Esophagus squamous epithelium (tissue), 5 donors: ENCODE results near the gene SLC2A13. TPM values are rescaled to one million over a fixed set of nuclear protein-coding genes. Genes with fewer than 3 reads are reported as not detected.
"Not testable (repeated sequence)": the region's sequence is repeated elsewhere in the genome, so short reads cannot be mapped to it uniquely, and the experiment has no call there.

Experiments
- DNase-seq: peaks from one replicate; lab custom pipeline; 2025; lab: John Stamatoyannopoulos, UW
- H3K27ac ChIP-seq, 4 donors: fragments of 200-600 bp; sonication (generic); one replicate each; pipeline ENCODE4 v1.5.1; 2016 to 2019; ENCODE audit warnings: mild to moderate bottlenecking in 1 of 4
- H3K27me3 ChIP-seq, 4 donors: fragments of 200-600 bp; sonication (generic); 1 replicate in 3 of 4; 2 replicates in 1 of 4; pipeline versions ENCODE4 v1.5.1 to v1.6.0; 2017 to 2021; ENCODE audit warnings: antibody characterized with exemption in 1 of 4
- H3K36me3 ChIP-seq, 3 donors: fragments of 200-600 bp; sonication (generic); one replicate each; pipeline ENCODE4 v1.5.1; 2016 to 2019
- H3K4me1 ChIP-seq, 3 donors: fragments of 200-600 bp; sonication (generic); one replicate each; pipeline ENCODE4 v1.5.1; 2017 to 2019
- H3K4me3 ChIP-seq, 4 donors: fragments of 200-600 bp; sonication (generic); 1 replicate in 3 of 4; 2 replicates in 1 of 4; pipeline ENCODE4 v1.5.1; 2016 to 2019; ENCODE audit warnings: mild to moderate bottlenecking in 2 of 4, moderate library complexity in 1 of 4
- H3K9me3 ChIP-seq, 3 donors: fragments of 200-600 bp; sonication (generic); one replicate each; pipeline ENCODE4 v1.5.1; 2016 to 2019
- POLR2A ChIP-seq, 4 donors: fragments of 450-650 bp; IDR thresholded peaks; one replicate each; pipeline ENCODE4 v1.6.1; 2017; ENCODE audit warnings: antibody characterized with exemption in 4 of 4, mild to moderate bottlenecking in 4 of 4, moderate library complexity in 3 of 4
- WGBS, 2 donors: methylation state at CpG; one replicate each; pipeline ENCODE4 v1.1.5; 2018; 5-methylcytosine and 5-hydroxymethylcytosine counted together
- intact Hi-C: fragments of 100-400 bp; cut with DNase I; formaldehyde crosslinking; loops from one replicate; pipeline ENCODE4 v1.15.0; 2022
- total RNA-seq, 4 donors: library from RNA; depleted of rRNA; stranded (reverse); fragments of >200 nt; gene quantifications; one replicate each; pipeline ENCODE4 v1.1.0, GENCODE V29; 2016
- TF ChIP-seq, protein P1 (sequence below), 6 experiments: fragments of 450-650 bp in 4 of 6; fragments of 200-600 bp in 2 of 6; sonication (generic) in 2 of 6; IDR thresholded peaks; one replicate each; pipeline ENCODE4 v1.5.1; 2016 to 2019; ENCODE audit warnings: antibody characterized with exemption in 6 of 6, mild to moderate bottlenecking in 4 of 6, moderate library complexity in 4 of 6
- donor health status: DM: yes; HTN: yes; CAD: no.

Gene SLC2A13
- total RNA-seq, 4 donors from 2014 or later, result 2.6 to 10.5 (median 4.0) TPM

GRCh38 chr12:39906237-39906636 lies 199.6 kb downstream of the SLC2A13 start:
- no peak for DNase-seq
- TF ChIP-seq POLR2A (IDR thresholded peaks at IDR 0.05), result no peak
- TF ChIP-seq, protein P1, sequence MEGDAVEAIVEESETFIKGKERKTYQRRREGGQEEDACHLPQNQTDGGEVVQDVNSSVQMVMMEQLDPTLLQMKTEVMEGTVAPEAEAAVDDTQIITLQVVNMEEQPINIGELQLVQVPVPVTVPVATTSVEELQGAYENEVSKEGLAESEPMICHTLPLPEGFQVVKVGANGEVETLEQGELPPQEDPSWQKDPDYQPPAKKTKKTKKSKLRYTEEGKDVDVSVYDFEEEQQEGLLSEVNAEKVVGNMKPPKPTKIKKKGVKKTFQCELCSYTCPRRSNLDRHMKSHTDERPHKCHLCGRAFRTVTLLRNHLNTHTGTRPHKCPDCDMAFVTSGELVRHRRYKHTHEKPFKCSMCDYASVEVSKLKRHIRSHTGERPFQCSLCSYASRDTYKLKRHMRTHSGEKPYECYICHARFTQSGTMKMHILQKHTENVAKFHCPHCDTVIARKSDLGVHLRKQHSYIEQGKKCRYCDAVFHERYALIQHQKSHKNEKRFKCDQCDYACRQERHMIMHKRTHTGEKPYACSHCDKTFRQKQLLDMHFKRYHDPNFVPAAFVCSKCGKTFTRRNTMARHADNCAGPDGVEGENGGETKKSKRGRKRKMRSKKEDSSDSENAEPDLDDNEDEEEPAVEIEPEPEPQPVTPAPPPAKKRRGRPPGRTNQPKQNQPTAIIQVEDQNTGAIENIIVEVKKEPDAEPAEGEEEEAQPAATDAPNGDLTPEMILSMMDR (IDR thresholded peaks at IDR 0.05), result no peak
- intact Hi-C loops, result no loop called here
- H3K4me1 ChIP-seq, result peaks cover 0 to 19% (median 6%) of the 10 kb centered on the region in 3 donors
- H3K36me3 ChIP-seq, result no peaks in the 10 kb centered on the region
- no peaks in the 10 kb centered on the region for H3K9me3 ChIP-seq
- no peak overlapping the region for H3K27ac ChIP-seq
- no peaks in the 10 kb centered on the region for H3K27me3 ChIP-seq
- no peak overlapping the region for H3K4me3 ChIP-seq

DNA sequence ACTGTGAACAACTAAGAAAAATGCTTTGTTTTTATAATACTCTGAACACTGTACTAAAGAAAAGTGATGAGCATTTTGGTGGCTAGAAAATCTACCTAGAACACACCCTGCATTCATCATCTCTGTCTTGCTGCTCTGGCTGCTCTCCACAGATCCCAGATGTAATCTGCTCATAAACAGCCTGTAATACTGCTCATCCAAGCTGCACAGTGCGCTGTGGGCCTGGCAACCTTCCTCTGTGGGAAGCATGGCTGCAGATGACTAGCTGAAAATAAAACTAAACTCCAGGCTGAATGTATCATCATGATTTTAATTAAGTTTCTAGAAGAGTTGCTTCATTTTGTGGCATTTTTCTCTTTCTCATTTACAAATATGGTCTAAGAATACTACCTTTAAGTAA lies 200.7 kb downstream of the SLC2A13 start:
- H3K27ac ChIP-seq, result peak overlapping the region in 1 of 4 donors; percentile 1
- TF ChIP-seq, protein P1 (IDR thresholded peaks at IDR 0.05), result no peak
- no peak for TF ChIP-seq POLR2A (IDR thresholded peaks at IDR 0.05)
- intact Hi-C loops, result no loop called here
- H3K36me3 ChIP-seq, result no peaks in the 10 kb centered on the region
- no peaks in the 10 kb centered on the region for H3K9me3 ChIP-seq
- 29 to 53% methylated on average over 1 of the region's 1 CpG for WGBS, 2 donors
- DNase-seq, result no peak
- H3K4me1 ChIP-seq, result peaks cover 0 to 19% (median 6%) of the 10 kb centered on the region in 3 donors
- no peak overlapping the region for H3K4me3 ChIP-seq
- H3K27me3 ChIP-seq, result no peaks in the 10 kb centered on the region

DNA sequence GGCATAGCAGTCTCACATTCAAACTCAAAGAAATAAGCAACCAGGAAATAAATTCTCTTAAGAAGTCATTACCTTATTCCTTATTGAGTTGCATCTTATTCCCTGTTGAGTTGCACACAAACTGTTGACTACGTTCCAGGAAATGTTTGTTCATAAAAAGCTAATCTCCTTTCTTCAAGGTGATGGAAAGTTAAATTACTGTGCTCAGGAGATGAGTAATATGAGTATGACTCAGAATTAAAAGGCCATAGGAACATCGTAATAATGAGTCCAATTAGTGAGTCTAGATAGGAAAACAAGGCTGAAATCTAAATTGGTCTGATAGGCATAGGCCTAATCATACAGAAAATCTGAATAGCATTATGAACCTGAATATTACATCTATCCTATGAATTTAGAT lies 203.1 kb downstream of the SLC2A13 start:
- H3K36me3 ChIP-seq, result no peaks in the 10 kb centered on the region
- H3K4me3 ChIP-seq, result no peak overlapping the region
- no peaks in the 10 kb centered on the region for H3K27me3 ChIP-seq
- DNase-seq, result no peak
- H3K4me1 ChIP-seq, result peaks cover 0 to 19% (median 6%) of the 10 kb centered on the region in 3 donors
- no peak overlapping the region for H3K27ac ChIP-seq
- TF ChIP-seq, protein P1 (IDR thresholded peaks at IDR 0.05), result no peak
- TF ChIP-seq POLR2A (IDR thresholded peaks at IDR 0.05), result no peak
- no peaks in the 10 kb centered on the region for H3K9me3 ChIP-seq
- intact Hi-C loops, result no loop called here
- WGBS, 2 donors, result 25 to 53% methylated on average over 2 of the region's 2 CpGs

DNA sequence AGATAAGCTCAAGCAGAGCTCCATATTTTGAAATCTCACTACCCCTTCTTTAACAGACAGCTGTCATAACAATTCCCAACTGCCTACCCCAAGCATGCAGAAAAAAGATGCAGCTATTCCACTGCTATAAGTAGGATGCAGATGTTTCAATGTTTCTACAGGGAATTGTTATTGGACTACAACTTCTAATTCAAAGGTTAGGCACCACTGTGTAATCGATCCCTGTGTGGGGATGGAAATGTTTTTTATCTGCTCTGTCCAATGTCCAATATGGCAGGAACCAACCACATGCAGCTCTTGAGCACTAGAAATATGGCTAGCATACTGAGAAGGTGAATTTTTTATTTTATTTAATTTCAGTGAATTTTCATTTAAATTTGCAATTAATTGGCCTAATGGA lies 208.6 kb downstream of the SLC2A13 start:
- Histone ChIP-seq H3K36me3 (no peaks in the 10 kb centered on the region), H3K27ac (no peak overlapping the region), H3K27me3 (no peaks in the 10 kb centered on the region), H3K4me1 (no peaks in the 10 kb centered on the region), H3K9me3 (no peaks in the 10 kb centered on the region), H3K4me3 (no peak overlapping the region)
- intact Hi-C loops, result no loop called here
- no peak for TF ChIP-seq POLR2A (IDR thresholded peaks at IDR 0.05)
- TF ChIP-seq, protein P1 (IDR thresholded peaks at IDR 0.05), result no peak
- 75 to 100% methylated on average over 1 of the region's 1 CpG for WGBS, 2 donors
- DNase-seq, result no peak

DNA sequence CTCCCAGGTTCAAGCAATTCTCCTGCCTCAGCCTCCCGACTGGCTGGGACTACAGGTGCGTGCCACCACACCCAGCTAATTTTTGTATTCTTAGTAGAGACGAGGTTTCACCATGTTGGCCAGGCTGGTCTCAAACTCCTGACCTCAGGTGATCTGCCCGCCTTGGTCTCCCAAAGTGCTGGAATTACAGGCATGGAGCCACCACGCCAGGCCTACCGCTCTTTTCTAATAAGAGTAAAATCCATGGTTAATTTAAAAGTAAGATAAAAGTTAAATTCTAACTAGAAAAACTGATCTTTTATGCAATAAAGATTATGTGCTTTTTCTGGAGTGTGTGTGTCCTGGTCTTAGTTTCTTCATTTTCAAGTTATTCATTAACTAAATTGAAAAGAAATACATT lies 212.5 kb downstream of the SLC2A13 start:
- H3K27me3 ChIP-seq, DNase-seq, intact Hi-C loops, H3K4me3 ChIP-seq, H3K27ac ChIP-seq, H3K4me1 ChIP-seq, H3K36me3 ChIP-seq, H3K9me3 ChIP-seq: not testable (repeated sequence)
- 93 to 97% methylated on average over 5 to 6 of the region's 6 CpGs for WGBS, 2 donors

GRCh38 chr12:39892146-39892545 lies 213.7 kb downstream of the SLC2A13 start:
- Histone ChIP-seq H3K27ac (no peak overlapping the region), H3K36me3 (no peaks in the 10 kb centered on the region), H3K4me1 (no peaks in the 10 kb centered on the region), H3K27me3 (no peaks in the 10 kb centered on the region), H3K9me3 (no peaks in the 10 kb centered on the region), H3K4me3 (no peak overlapping the region)
- TF ChIP-seq POLR2A (IDR thresholded peaks at IDR 0.05), result no peak
- TF ChIP-seq, protein P1 (IDR thresholded peaks at IDR 0.05), result no peak
- DNase-seq, result no peak
- WGBS, 2 donors, result 66 to 67% methylated on average over 3 of the region's 3 CpGs
- intact Hi-C loops, result no loop called here
